ENCODE data around the gene DCAF12.

GRCh38 chr9:34098307-34098706 lies 28.2 kb downstream of the DCAF12 start:
- TF ChIP-seq ELF1 (IDR thresholded peaks at IDR 0.05; ENCODE audit: borderline replicate concordance, low read depth) (no peak), POLR2A (IDR thresholded peaks at IDR 0.05; ENCODE audit: borderline replicate concordance, extremely low read depth, insufficient read depth, insufficient read length) (no peak), RAD21 (IDR thresholded peaks at IDR 0.05; ENCODE audit: low read depth) (no peak), REST (IDR thresholded peaks at IDR 0.05; ENCODE audit: low read depth) (no peak), SRF (IDR thresholded peaks at IDR 0.05; ENCODE audit: low read depth) (no peak), CTCF (IDR thresholded peaks at IDR 0.05 in 2 of 3, conservative IDR thresholded peaks at IDR 0.05 in 1 of 3; ENCODE audit: borderline replicate concordance in 1 of 3, insufficient read depth in 1 of 3, low read depth in 2 of 3, low read length in 2 of 3) (no peak), SIN3A (IDR thresholded peaks at IDR 0.05; ENCODE audit: low read depth) (no peak), CBX3 (IDR thresholded peaks at IDR 0.05; ENCODE audit: low read depth) (no peak), FOSL1 (IDR thresholded peaks at IDR 0.05; ENCODE audit: low read depth) (no peak)
